NCI-H1436 (cell line): ENCODE measurements around the gene ACTC1.

Source experiments
- DNase-seq: peaks from one replicate; lab custom pipeline; 2025; lab: John Stamatoyannopoulos, UW

Gene ACTC1

GRCh38 chr15:34757262-34757661 is 38.1 kb downstream of the ACTC1 start:
- DNase-seq = no peak

DNA sequence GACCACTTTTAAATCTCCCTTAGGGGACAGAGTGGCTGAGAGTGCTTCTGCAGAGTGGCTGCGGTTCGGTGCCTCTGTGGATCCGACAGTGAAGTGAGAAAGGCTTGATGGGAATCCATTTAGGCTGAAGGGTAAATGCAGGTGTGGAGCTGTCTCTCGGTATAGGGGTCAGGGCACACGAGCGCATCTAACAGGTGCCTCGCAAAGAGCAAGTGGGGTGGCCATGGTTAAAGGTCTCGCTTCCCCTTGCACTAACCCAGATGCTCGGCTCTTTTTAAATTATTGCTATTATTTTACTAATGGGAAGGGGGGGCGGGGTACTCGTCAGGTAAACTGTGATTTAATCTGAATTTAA is 40.0 kb downstream of the ACTC1 start:
- DNase-seq = no peak

DNA sequence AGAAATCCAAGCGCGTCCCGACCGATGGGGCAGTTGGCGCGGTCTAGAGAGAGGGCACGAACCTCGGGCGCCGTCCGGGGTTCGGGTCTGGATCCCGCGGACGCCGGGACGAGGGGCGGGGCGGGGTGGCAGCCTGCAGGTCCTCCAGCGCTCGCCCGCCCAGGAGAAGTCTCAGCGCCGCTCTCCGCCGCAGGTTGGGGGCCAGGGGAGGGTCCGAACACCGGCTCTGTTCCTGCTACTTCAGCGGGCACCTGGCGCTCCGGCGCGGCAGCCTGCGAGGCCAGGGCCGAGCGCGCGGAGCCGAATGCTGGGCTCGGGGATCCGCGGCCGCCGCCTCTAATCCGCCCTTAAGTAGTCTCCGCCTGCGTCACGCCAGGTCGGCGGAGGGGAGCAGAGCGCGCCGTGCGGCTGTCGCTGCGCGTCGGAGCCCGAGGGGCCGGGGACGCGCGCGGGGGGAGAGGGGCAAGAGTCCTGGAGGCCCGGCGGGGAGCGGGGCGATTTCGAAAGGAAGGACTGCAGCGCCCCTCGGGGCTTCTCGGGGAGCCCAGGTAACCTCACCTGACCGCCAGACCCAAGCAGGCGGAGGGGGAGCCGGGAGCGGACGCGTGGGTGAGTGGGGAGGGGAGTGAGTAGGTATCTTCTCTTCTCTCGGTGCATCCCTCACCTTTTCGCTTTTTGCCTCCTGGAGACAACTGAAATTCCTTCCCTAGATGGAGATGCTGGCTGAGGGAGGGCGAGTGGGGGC is 40.5 kb downstream of the ACTC1 start, which contains the start of gene GJD2:
GJD2 (minus strand) TSS at position 325 of the 745 bp plus-strand sequence. CDS start 510 bp downstream, outside the sequence.
- peak; percentile 17 for DNase-seq

DNA sequence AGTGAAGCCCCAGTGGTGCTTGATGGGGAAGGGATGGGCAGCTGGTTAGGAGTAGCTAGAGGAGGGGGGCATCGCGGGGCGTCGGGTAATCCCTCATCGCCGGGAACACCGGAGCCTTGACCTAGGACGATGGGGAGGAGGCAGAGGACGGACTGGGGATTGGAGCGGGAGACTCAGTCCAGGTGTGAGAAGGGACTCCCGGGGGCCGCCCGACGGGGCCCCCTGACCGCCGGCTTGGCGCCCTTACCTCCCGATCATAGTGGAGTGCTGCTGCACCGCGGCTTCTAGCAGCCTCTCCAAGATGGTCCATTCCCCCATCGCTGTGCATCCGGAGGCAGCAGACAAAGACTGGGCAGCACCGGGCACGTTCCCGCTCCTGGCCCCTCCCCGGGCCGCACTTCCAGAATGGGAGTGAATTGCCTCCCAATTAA is 41.2 kb downstream of the ACTC1 start:
- DNase-seq = no peak

DNA sequence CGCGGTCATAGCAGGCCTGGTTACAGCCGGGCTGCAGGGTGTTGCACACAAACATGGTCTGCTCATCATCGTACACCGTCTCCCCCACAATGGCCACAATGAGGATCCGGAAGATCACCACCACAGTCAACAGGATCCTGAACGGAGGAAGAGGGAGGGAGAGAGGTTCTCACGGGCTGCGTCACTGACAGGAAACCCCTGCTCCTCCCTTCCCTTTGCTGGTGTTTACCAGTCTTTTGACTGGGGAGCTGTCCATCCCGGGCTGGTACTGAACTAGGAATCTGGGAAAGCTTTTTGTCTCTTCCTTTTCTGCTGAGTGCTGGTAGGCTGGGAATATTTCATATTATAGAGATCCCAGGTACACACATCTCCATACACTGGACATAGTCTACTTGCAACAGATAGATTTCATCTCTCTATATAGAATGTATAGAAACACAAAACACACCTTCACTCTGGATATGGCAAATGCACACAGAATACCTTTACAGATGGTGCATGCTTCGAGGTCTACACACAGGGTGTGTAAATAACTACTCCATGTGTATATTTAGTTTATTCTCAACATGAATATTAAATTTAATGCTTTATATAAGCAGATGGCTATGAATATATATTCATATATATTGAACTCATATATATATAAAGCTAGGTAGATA is 42.0 kb downstream of the ACTC1 start:
- DNase-seq = no peak

DNA sequence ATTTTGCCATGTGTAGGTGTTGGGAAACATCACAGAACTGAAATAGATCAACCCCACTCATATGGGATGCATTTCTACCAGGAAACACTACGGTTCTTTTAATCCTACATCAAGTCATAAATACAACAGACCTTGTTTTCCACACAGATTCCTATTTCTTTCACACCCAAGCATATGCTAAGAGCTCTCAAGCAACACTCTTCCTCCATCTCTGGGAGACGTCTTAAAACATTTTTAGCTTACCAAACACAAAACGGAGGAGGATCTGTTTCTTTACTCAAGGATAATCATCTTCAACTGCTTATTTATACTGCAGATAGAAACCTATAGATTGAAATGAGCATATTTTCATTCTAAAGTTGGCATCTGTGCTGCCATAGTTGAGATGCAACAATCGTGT is 45.7 kb downstream of the ACTC1 start:
- no peak for DNase-seq
